Epithelial cell of esophagus (primary cell): ENCODE data around the gene TTC16.
A peak's percentile ranks its signal among the peaks of the same experiment; 100 is the strongest.

Experiments used
- DNase-seq: peaks from one replicate; pipeline ENCODE4 v3.0.0; 2010; ENCODE audit warnings: low read depth
- H3K4me3 ChIP-seq: 2 replicates; pipeline ENCODE4 v1.5.1; 2011; ENCODE audit warnings: mild to moderate bottlenecking, low read length, control low read depth
- TF ChIP-seq, protein P1 (sequence below): IDR thresholded peaks from 2 replicates; pipeline ENCODE4 v1.5.1; 2011; ENCODE audit warnings: low read depth, mild to moderate bottlenecking, low read length, control low read depth, inconsistent platforms; ENCODE audit not compliant: insufficient read depth; ENCODE audit errors: missing control alignments

TTC16 gene

DNA sequence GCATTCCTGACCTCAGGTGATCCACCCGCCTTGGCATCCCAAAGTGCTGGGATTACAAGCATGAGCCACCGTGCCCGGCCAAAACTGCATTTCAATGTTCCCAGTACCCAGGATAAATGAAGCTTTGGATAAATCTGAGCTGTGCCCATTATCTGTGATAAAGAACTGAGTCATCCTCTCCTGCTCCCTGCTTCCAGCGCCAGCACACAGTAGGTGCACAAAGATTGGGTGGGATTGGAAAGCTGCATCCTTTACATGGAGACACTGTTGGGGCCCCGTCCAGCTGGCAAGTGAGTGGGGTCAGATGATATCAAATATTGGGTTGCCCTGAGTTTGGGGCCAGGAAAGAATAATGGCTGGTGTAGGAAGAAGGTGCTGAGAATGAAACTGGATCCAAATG lies 45.2 kb downstream of the TTC16 start:
- DNase-seq, result no peak
- TF ChIP-seq, protein P1, sequence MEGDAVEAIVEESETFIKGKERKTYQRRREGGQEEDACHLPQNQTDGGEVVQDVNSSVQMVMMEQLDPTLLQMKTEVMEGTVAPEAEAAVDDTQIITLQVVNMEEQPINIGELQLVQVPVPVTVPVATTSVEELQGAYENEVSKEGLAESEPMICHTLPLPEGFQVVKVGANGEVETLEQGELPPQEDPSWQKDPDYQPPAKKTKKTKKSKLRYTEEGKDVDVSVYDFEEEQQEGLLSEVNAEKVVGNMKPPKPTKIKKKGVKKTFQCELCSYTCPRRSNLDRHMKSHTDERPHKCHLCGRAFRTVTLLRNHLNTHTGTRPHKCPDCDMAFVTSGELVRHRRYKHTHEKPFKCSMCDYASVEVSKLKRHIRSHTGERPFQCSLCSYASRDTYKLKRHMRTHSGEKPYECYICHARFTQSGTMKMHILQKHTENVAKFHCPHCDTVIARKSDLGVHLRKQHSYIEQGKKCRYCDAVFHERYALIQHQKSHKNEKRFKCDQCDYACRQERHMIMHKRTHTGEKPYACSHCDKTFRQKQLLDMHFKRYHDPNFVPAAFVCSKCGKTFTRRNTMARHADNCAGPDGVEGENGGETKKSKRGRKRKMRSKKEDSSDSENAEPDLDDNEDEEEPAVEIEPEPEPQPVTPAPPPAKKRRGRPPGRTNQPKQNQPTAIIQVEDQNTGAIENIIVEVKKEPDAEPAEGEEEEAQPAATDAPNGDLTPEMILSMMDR, result no peak

DNA sequence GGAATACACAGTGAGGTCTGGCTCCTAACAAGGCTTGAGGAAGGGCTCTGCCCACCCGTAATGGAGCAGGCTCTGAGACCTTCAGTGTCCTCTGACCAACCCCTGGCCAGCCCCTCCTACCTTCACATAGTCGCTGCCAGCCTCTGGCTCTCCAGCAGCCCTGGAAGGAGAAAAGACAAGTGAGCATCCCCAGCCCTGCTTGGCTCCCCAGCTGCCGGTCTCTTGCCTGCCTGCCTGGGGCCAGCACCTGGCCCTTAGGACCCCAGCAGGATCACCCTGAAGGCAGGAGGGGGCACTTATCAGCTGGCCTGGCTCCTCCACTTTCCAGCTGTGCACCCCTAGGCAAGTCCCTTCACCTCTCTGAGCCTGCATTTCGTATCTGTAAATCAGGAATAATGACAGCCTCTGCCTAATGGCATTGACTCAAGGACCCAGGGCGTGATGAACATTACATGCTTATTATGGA lies 45.6 kb downstream of the TTC16 start:
- H3K4me3 ChIP-seq, result no peak overlapping the region
- no peak for DNase-seq
- TF ChIP-seq, protein P1, result no peak

More for the DNA sequence above, 45.2 kb downstream of the TTC16 start:
- no peak overlapping the region for H3K4me3 ChIP-seq

DNA sequence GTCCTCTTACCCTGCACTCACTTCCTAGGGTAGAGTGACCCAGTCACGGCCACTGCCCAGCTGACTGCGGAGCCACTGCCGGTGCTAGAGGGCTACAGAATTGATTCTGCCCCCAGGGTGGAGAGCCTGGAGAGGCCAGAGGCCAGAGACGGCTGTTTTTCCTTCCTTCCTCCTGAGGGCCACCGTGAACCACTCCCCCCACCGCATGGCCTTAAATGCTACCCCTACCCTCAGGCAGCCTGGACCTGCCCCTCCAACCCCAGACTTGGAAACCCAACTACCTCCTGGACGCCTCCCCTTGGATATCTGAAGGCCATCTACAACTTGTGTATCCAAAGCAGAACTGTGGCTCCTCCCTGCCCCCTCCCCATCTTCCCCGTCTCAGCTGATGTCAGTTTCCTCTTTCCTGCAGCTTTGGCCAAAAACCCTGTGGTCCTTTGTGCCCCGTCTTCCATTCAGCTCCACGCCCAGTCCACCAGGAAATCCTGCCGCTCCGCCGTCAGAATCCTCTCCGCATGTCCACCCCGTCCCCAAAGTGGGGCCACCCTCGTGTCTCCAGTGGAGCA lies 46.3 kb downstream of the TTC16 start:
- no peak overlapping the region for H3K4me3 ChIP-seq
- no peak for DNase-seq
- TF ChIP-seq, protein P1, result no peak

DNA sequence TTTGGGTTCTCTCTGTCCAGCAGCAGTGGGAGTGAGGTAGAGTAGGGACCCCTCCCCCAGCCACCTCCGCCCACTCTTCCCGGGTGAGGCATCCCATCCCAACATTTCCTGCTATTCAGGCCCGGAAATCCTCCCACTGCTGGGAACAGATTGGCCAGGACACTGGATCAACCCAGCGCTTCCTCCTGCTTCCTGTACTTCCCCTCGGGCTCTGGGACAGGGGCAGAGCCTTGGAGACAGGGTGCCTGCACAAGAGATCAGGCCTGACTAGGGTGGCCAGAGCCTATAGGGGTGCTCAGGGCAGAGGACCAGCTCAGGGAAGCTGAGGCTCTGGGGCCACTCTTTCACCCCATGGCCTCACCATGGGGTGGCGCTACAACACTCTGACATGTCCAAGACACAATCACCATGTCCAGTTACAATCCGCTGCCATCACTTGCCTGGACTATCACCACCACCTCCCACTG lies 48.1 kb downstream of the TTC16 start:
- no peak overlapping the region for H3K4me3 ChIP-seq
- TF ChIP-seq, protein P1, result peak; percentile 9
- no peak for DNase-seq

DNA sequence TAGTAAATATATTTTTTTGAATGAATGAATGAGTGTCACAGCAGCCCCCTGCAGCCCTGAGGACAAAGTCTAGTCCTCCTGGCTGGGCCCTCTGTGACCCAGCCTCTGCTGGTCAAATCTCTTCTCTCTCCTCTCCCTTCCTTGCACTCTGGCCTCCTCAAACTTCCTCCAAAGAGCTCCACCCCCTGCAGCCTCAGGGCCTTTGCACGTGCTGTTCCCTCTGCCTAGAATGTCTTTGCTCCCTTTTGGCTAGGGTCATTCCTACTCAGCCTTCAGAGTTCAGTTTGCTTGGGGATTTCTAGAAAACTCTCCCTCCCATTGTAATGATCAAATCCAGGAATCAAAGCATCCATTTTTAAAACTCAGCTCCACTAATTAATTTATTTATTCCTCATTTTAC lies 49.5 kb downstream of the TTC16 start:
- DNase-seq, result no peak

DNA sequence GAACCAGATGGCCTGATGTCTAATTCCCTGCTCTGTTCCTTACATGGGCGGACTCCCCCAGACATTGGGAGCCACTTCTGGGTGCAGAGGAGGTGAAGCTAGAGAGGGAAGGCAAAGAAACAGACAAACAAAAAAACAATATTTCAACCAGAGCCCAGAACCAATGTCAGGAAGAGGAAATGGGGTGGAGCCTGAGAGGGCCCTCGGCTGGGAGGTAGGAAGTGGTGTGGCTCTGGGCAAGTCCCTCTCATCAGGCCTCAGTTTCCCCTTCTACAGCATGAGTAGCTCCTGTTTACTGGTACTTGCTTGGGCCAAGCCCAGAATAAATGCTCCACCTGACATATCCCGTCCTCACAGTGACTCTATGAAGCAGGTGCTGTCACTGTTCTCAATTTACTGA lies 51.5 kb downstream of the TTC16 start:
- no peak for DNase-seq
- no peak overlapping the region for H3K4me3 ChIP-seq

More for the DNA sequence above, 49.5 kb downstream of the TTC16 start:
- TF ChIP-seq, protein P1, result no peak
- no peak overlapping the region for H3K4me3 ChIP-seq

More for the DNA sequence above, 51.5 kb downstream of the TTC16 start:
- TF ChIP-seq, protein P1, result no peak
